Epithelial cell of esophagus (primary cell): Measurements from ENCODE around the gene CREB5.

Source experiments
- DNase-seq: peaks from one replicate; pipeline ENCODE4 v3.0.0; 2010; ENCODE audit warnings: low read depth
- H3K4me3 ChIP-seq: 2 replicates; pipeline ENCODE4 v1.5.1; 2011; ENCODE audit warnings: mild to moderate bottlenecking, low read length, control low read depth
- TF ChIP-seq, protein P1 (sequence below): IDR thresholded peaks from 2 replicates; pipeline ENCODE4 v1.5.1; 2011; ENCODE audit warnings: low read depth, mild to moderate bottlenecking, low read length, control low read depth, inconsistent platforms; ENCODE audit not compliant: insufficient read depth; ENCODE audit errors: missing control alignments

The CREB5 gene

DNA sequence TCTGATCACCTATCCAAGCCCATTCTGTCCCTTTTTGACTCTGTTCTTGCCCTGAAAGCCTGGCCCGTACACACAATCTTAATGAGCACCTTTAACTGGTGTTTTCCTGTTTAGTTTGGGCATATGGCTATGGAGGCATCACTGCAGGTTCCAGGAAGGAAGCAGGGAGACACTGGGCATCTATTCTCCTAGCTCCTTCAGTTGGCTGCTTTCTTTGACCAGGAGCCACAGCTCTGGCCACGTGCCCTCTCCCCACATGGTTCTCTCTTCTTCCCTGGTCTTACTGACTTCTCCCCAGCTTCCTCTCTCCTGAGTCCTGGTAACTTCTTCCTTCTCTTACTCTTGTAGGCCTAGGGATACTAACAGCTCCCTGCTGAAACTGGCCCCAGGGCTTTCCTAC, 144.4 kb downstream of the CREB5 start:
- TF ChIP-seq, protein P1, sequence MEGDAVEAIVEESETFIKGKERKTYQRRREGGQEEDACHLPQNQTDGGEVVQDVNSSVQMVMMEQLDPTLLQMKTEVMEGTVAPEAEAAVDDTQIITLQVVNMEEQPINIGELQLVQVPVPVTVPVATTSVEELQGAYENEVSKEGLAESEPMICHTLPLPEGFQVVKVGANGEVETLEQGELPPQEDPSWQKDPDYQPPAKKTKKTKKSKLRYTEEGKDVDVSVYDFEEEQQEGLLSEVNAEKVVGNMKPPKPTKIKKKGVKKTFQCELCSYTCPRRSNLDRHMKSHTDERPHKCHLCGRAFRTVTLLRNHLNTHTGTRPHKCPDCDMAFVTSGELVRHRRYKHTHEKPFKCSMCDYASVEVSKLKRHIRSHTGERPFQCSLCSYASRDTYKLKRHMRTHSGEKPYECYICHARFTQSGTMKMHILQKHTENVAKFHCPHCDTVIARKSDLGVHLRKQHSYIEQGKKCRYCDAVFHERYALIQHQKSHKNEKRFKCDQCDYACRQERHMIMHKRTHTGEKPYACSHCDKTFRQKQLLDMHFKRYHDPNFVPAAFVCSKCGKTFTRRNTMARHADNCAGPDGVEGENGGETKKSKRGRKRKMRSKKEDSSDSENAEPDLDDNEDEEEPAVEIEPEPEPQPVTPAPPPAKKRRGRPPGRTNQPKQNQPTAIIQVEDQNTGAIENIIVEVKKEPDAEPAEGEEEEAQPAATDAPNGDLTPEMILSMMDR: no peak
- no peak overlapping the region for H3K4me3 ChIP-seq
- no peak for DNase-seq

DNA sequence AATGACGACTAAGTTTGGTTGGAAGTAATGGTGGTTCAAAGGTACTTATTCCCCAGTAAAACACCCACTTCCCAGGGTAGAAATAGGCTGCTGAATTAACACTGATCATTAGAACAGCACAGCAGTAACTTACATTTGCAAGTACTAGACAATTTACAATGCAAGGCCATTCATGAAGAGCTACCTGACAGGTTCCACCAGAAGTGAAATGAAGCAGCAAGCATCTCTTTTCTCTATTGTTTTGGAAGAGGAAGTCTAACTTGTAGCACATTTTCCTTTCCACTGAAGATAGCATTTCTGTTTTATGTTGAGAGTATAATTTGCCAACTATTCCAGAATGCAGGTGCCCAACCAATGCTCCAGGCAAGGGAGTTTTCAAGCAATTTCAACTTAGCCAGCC, 145.9 kb downstream of the CREB5 start:
- H3K4me3 ChIP-seq: no peak overlapping the region
- TF ChIP-seq, protein P1: no peak
- peak; percentile 60 for DNase-seq

DNA sequence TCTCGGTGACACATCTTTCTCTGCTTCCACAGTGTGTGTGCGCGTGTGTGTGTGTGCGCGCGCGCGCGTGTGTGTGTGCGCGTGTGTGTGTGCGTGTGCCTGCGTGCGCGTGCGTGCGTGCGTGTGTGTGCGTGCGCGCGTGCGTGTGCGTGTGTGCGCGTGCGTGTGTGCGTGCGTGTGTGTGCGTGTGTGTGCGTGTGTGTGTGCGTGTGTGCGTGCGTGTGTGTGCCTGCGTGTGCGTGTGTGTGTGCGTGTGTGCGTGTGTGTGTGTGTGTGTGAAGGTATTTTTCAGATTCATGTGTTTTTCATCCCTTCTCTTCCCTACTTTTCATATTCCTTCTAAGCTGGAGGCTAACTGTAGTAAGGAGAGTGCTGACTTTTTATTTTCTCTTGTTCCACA, 148.4 kb downstream of the CREB5 start:
- TF ChIP-seq, protein P1: no peak

DNA sequence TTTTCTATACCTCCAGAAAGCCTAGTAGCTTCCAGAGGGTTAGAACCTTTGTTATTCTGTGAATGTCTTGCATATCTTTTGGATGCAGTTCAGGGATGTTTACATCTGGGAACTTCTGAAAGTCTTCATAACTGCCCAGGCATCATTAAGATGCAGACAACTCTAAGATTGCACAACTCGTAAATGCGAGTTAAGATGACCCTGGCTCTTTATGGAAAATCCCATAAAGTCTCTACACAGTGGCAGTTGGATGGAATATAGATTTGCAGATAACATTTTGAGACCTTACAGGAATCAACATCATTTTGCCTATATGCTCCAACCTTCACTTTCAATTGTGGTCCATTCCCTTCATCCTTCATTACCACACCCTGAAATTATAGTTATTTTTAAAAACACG, 151.7 kb downstream of the CREB5 start:
- no peak overlapping the region for H3K4me3 ChIP-seq
- TF ChIP-seq, protein P1: no peak
- DNase-seq: no peak

More for the DNA sequence above, 148.4 kb downstream of the CREB5 start:
- H3K4me3 ChIP-seq: no peak overlapping the region
- no peak for DNase-seq

DNA sequence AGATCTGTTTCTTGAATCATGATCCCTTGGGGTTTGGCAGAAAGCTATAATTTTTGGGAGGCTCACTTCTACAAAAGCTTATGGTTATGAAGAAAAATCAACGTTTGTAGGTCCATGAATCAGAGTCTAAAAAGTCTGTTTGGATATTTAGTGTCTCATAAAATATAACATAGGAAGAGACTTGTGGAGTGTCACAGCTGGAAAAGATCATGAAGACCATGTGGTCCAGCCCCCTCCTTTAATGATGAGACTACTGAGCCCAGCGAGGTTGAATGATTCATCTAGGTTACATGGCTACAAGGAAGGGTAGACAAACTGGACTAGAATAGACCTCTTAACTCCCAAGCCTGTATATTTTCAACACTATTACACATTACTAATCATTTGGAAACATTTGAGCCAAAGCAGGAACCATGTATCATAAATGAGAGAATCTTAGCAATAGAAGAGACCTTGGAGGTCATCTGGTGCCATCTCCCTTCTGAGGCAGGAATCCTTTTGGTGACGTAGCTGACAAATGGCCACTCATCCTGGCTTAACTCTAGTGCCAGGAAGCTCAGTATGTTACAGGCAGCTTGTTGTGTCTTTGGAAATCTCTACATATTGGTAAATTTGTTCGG, 152.5 kb downstream of the CREB5 start:
- TF ChIP-seq, protein P1: no peak
- H3K4me3 ChIP-seq: no peak overlapping the region
- no peak for DNase-seq

DNA sequence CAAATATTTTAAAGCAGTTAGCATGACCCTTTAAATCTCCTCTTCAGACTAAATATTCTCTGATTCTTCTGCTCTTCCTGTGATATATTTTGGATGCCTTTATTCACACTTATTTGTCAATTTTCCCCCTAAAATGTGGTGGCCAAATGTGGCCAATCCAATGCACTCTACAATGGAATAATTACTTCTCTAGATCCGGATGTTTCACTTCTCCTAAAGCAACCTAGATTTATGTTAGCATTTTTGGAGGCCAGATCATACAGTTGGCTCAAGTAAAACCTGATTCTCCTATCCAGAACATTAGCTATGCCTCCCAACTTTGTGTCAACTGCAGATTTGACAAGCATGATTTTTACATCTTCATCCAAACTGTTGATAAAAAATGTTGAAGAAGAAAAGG, 153.7 kb downstream of the CREB5 start:
- DNase-seq: no peak
- H3K4me3 ChIP-seq: no peak overlapping the region
- TF ChIP-seq, protein P1: no peak
